Neural progenitor cell (in vitro differentiated cells): ENCODE measurements around the gene ADNP2. TPM values are rescaled to one million over a fixed set of nuclear protein-coding genes. Genes with fewer than 3 reads are reported as not detected.

ENCODE experiments used
- DNase-seq: peaks from one replicate; pipeline ENCODE4 v3.0.0-alpha.2; 2016; ENCODE audit warnings: low spot score
- H2AFZ ChIP-seq: fragments of 200-600 bp; sonication (generic); replicated peaks from 2 replicates; pipeline ENCODE4 v1.6.1; 2016; ENCODE audit warnings: antibody characterized with exemption
- H3F3A ChIP-seq: fragments of 200-600 bp; sonication (generic); 2 replicates; pipeline ENCODE4 v1.6.1; 2016; ENCODE audit warnings: antibody characterized with exemption, low read depth
- H3K27ac ChIP-seq: fragments of 200-600 bp; sonication (generic); 2 replicates; pipeline ENCODE4 v1.5.1; 2016; ENCODE audit warnings: mild to moderate bottlenecking
- H3K27me3 ChIP-seq: fragments of 200-600 bp; sonication (generic); 2 replicates; pipeline ENCODE4 v1.6.1; 2016; ENCODE audit warnings: mild to moderate bottlenecking, moderate library complexity
- H3K36me3 ChIP-seq: fragments of 200-600 bp; sonication (generic); 2 replicates; pipeline ENCODE4 v1.5.1; 2016
- H3K4me1 ChIP-seq: fragments of 200-600 bp; sonication (generic); 2 replicates; pipeline ENCODE4 v1.6.1; 2016; ENCODE audit warnings: mixed run types
- H3K4me2 ChIP-seq: fragments of 200-600 bp; sonication (generic); 2 replicates; pipeline ENCODE4 v1.6.1; 2016
- H3K4me3 ChIP-seq: fragments of 200-600 bp; sonication (generic); 2 replicates; pipeline ENCODE4 v1.5.1; 2016
- H3K79me2 ChIP-seq: fragments of 200-600 bp; sonication (generic); 2 replicates; pipeline ENCODE4 v1.6.1; 2016; ENCODE audit warnings: low read depth
- H3K9ac ChIP-seq: fragments of 200-600 bp; sonication (generic); 2 replicates; pipeline ENCODE4 v1.6.1; 2016
- H3K9me3 ChIP-seq: fragments of 200-600 bp; sonication (generic); 2 replicates; pipeline ENCODE4 v1.5.1; 2016; ENCODE audit warnings: low read depth
- H4K20me1 ChIP-seq: fragments of 200-600 bp; sonication (generic); 2 replicates; pipeline ENCODE4 v1.6.1; 2016; ENCODE audit warnings: low read depth
- H3K27ac Mint-ChIP-seq: 3 replicates; pipeline ENCODE4 v1.8.0; 2021; ENCODE audit warnings: mixed read lengths
- H3K27me3 Mint-ChIP-seq: 2 replicates; pipeline ENCODE4 v1.8.0; 2022; ENCODE audit warnings: low read depth, mild to moderate bottlenecking, inconsistent platforms, moderate library complexity, mixed read lengths; ENCODE audit not compliant: insufficient read depth
- H3K36me3 Mint-ChIP-seq: 3 replicates; pipeline ENCODE4 v1.8.0; 2021; ENCODE audit warnings: mixed read lengths
- H3K4me1 Mint-ChIP-seq: 3 replicates; pipeline ENCODE4 v1.8.0; 2021; ENCODE audit warnings: mixed read lengths
- H3K4me3 Mint-ChIP-seq: 3 replicates; pipeline ENCODE4 v1.8.0; 2021; ENCODE audit warnings: mild to moderate bottlenecking, moderate library complexity, mixed read lengths
- H3K9me3 Mint-ChIP-seq: 3 replicates; pipeline ENCODE4 v1.8.0; 2020; ENCODE audit warnings: mixed read lengths
- CTCF ChIP-seq: fragments of 200-600 bp; sonication (generic); IDR thresholded peaks from 2 replicates; pipeline ENCODE4 v1.5.1; 2017; ENCODE audit warnings: antibody characterized with exemption, mild to moderate bottlenecking
- EZH2 ChIP-seq: fragments of 200-600 bp; sonication (generic); IDR thresholded peaks from 2 replicates; pipeline ENCODE4 v1.6.1; 2017; ENCODE audit warnings: antibody characterized with exemption, mild to moderate bottlenecking, moderate library complexity
- EZH2phosphoT487 ChIP-seq: fragments of 200-600 bp; sonication (generic); IDR thresholded peaks from 2 replicates; pipeline ENCODE4 v1.6.1; 2017; ENCODE audit warnings: antibody characterized with exemption
- total RNA-seq: library from RNA; depleted of rRNA; stranded (reverse); fragments of >200 nt; gene quantifications from 2 replicates; pipeline ENCODE4 v1.2.3, GENCODE V29; 2015; ENCODE audit warnings: low replicate concordance

The ADNP2 gene
- total RNA-seq, 1 donor from 2014 or later, result 72.4 TPM

- no peaks in the 10 kb centered on the region for H3F3A ChIP-seq
- H3K9me3 ChIP-seq, result no peaks in the 10 kb centered on the region
- H3K27ac ChIP-seq, result no peak overlapping the region
- DNase-seq, result no peak
- Mint-ChIP-seq H3K4me3 (no peak overlapping the region), H3K4me1 (peaks cover 38% of the 10 kb centered on the region), H3K9me3 (peaks cover 4% of the 10 kb centered on the region), H3K36me3 (peaks cover 18% of the 10 kb centered on the region), H3K27me3 (no peaks in the 10 kb centered on the region), H3K27ac (no peak overlapping the region)
- no peaks in the 10 kb centered on the region for H3K36me3 ChIP-seq
- peaks cover 4% of the 10 kb centered on the region for H4K20me1 ChIP-seq
- H3K79me2 ChIP-seq, result no peaks in the 10 kb centered on the region
- no peak overlapping the region for H2AFZ ChIP-seq
- no peaks in the 10 kb centered on the region for H3K4me1 ChIP-seq
- H3K4me2 ChIP-seq, result no peak overlapping the region
- TF ChIP-seq EZH2, result no peak
- TF ChIP-seq CTCF, result no peak
- TF ChIP-seq EZH2phosphoT487, result no peak
- no peak overlapping the region for H3K4me3 ChIP-seq
- no peak overlapping the region for H3K9ac ChIP-seq
- no peaks in the 10 kb centered on the region for H3K27me3 ChIP-seq
Measured at GRCh38 chr18:80173060-80173459, 64.0 kb downstream of the ADNP2 start.

DNA sequence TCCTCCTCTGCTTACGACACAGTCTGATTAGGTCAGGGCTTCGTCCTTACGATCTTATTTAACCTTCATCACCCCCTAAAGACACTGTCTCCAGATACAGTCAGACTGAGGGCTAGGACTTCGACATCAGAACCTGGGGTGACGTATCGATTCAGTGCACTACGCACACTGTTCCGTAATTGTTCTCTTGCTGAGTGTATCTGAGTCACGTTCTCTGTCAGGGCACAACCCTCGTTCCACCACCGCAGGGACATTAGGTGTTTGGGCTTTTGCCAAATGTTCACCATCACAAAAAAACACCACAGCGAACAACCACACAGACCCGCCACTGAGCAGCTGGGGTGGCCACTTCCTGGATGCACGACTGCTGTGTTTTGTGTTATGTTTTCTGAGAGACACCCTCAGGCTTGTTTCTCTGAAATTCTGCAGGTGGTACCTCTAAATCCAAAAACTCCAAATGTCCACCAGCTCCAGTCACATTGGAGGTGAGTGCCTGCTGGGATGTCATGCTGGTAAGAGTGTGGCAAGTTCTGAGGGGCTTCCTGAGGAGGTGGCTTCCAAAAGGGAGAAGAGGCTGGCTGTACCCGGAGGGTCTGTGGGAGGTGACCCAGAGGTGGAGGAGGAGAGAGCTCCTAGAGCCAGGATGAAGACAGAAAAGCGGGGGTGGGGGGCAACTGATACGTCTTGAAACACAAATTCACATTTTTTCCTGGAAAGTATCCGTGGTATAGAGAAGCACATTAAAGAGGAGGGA lies 66.6 kb downstream of the ADNP2 start:
- H3K27ac Mint-ChIP-seq, result peak overlapping the region; percentile 42
- no peak overlapping the region for H2AFZ ChIP-seq
- no peak overlapping the region for H3K4me3 ChIP-seq
- DNase-seq, result no peak
- peaks cover 3% of the 10 kb centered on the region for H3K9me3 Mint-ChIP-seq
- no peaks in the 10 kb centered on the region for H3K36me3 ChIP-seq
- no peaks in the 10 kb centered on the region for H3K27me3 Mint-ChIP-seq
- no peak overlapping the region for H3K9ac ChIP-seq
- H3K79me2 ChIP-seq, result no peaks in the 10 kb centered on the region
- no peak overlapping the region for H3K4me2 ChIP-seq
- peaks cover 14% of the 10 kb centered on the region for H3K36me3 Mint-ChIP-seq
- peaks cover 32% of the 10 kb centered on the region for H3K4me1 Mint-ChIP-seq
- no peak overlapping the region for H3K4me3 Mint-ChIP-seq
- H3F3A ChIP-seq, result no peaks in the 10 kb centered on the region
- H3K9me3 ChIP-seq, result no peaks in the 10 kb centered on the region
- TF ChIP-seq EZH2 (no peak), CTCF (no peak), EZH2phosphoT487 (no peak)
- no peaks in the 10 kb centered on the region for H3K27me3 ChIP-seq
- H3K27ac ChIP-seq, result no peak overlapping the region
- H3K4me1 ChIP-seq, result no peaks in the 10 kb centered on the region
- peaks cover 4% of the 10 kb centered on the region for H4K20me1 ChIP-seq

DNA sequence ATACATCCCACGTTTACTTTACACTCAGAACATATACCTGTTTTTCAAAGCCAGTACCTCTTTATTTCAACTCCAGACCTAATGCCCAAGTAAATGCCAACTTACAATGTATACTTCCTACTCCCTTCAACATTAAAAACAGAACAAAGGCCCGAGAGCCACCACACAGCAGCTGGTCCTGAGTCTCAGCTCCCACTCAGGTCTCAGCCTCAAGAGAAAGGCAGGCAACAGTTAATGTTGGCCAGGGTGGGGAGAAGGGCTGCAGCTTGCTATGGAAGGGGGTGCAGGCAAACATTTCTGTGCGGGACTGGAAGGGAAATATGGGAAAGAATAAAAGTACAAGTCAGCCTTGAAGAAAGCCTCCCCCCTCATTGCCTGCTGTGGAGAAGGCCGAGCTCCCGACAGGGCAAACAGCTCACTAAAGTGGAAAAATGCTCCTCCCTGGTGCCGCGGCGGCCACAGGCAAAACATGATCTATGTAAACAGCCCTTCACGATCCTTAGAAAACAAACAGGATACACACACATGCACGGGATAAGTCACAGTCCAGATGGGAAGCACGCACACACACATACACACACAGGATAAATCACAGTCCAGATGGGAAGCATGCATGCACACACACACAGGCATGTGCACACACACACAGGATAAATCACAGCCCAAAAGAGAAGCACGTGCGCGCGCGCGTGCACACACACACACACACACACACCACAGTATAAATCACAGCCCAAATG lies 67.4 kb downstream of the ADNP2 start:
- H3K4me2 ChIP-seq, result no peak overlapping the region
- H2AFZ ChIP-seq, result no peak overlapping the region
- no peaks in the 10 kb centered on the region for H3K27me3 ChIP-seq
- H3K9me3 ChIP-seq, result no peaks in the 10 kb centered on the region
- H3K36me3 ChIP-seq, result no peaks in the 10 kb centered on the region
- no peaks in the 10 kb centered on the region for H3F3A ChIP-seq
- no peak for DNase-seq
- no peaks in the 10 kb centered on the region for H3K4me1 ChIP-seq
- Mint-ChIP-seq H3K27me3 (peaks cover 4% of the 10 kb centered on the region), H3K4me3 (no peak overlapping the region), H3K4me1 (peaks cover 32% of the 10 kb centered on the region), H3K36me3 (peaks cover 12% of the 10 kb centered on the region), H3K27ac (peak overlapping the region; percentile 42), H3K9me3 (peaks cover 3% of the 10 kb centered on the region)
- no peaks in the 10 kb centered on the region for H3K79me2 ChIP-seq
- TF ChIP-seq EZH2 (no peak), EZH2phosphoT487 (no peak), CTCF (no peak)
- H4K20me1 ChIP-seq, result peaks cover 6% of the 10 kb centered on the region
- H3K4me3 ChIP-seq, result no peak overlapping the region
- no peak overlapping the region for H3K9ac ChIP-seq
- H3K27ac ChIP-seq, result no peak overlapping the region
